ENCODE results near the gene RAB3GAP1.
"Not testable (repeated sequence)": the region's sequence is repeated elsewhere in the genome, so short reads cannot be mapped to it uniquely, and the experiment has no call there.

Gene RAB3GAP1

DNA sequence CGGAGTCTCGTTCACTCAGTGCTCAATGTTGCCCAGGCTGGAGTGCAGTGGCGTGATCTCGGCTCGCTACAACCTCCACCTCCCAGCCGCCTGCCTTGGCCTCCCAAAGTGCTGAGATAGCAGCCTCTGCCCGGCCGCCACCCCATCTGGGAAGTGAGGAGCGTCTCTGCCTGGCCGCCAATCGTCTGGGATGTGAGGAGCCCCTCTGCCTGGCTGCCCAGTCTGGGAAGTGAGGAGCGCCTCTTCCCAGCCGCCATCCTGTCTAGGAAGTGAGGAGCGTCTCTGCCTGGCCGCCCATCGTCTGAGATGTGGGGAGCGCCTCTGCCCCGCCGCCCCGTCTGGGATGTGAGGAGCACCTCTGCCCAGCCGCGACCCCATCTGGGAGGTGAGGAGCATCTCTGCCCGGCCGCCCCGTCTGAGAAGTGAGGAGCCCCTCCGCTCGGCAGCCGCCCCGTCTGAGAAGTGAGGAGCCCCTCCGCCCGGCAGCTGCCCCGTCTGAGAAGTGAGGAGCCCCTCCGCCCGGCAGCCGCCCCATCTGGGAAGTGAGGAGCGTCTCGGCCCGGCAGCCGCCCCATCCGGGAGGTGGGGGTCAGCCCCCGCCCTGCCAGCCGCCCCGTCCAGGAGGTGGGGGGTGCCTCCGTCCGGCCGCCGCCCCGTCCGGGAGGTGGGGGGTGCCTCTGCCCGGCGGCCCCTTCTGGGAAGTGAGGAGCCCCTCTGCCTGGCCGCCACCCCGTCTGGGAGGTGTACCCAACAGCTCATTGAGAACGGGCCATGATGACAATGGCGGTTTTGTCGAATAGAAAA, 53.6 kb downstream of the RAB3GAP1 start:
- not testable (repeated sequence) for DNase-seq (ENCODE audit: low spot score)

DNA sequence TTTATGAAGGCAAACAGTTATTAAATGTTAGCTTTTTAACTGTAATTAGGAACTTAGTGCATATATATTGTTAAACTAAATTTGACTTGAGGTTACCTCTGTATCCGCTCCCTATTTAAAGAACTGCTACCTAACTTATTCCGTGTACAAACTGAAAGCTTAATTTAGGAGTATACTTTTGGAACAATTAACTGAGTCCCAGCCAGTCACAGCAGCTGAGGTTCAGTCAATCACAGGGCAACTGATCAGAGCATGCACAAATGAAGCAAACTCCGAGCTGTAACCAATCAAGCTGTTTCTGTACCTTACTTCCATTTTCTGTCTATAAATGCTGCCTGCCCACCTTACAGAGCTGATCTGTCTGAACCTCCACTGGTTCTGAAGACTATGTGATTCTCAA, 61.2 kb downstream of the RAB3GAP1 start:
- no peak for DNase-seq (ENCODE audit: low spot score)

DNA sequence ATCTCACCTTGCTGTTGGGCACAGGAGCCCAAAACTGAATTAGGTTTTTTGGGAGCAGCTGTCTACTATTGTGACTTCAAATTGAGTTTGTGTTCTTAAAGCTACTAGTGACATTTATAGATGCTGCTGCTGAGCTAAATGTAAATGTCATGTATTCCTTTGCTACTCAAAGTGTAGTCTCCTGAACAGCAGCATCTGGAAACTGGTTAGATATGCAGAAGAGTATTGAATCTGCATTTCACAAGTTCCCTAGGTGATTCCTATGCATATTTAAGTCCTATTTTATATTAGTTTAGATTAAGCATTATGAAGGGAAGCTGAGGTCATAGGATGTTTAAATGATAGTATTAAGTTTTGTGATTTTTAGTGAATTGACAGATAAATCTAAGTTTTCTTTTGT, 67.5 kb downstream of the RAB3GAP1 start:
- no peak for DNase-seq (ENCODE audit: low spot score)

- DNase-seq (ENCODE audit: low spot score), result no peak
Observed at GRCh38 chr2:135121016-135121657, 69.0 kb downstream of the RAB3GAP1 start.

DNA sequence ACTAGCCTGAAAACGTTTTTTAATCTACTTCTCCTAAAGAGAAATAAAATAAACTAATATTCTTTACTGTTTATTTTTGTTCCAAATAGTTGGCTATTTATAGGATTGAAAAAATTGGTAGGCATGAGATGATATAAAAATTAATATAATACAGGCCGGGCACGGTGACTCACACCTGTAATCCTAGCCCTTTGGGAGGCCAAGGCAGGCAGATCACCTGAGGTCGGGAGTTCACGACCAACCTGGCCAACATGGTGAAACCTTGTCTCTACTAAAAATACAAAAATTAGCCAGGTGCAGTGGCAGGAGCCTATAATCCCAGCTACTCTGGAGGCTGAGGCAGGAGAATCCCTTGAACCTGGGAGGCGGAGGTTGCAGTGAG, 69.6 kb downstream of the RAB3GAP1 start:
- DNase-seq (ENCODE audit: low spot score), result not testable (repeated sequence)

- no peak for DNase-seq (ENCODE audit: low spot score)
Observed at GRCh38 chr2:135124924-135125886, 73.1 kb downstream of the RAB3GAP1 start.

- DNase-seq (ENCODE audit: low spot score), result no peak
Observed at GRCh38 chr2:135125940-135126339, 73.8 kb downstream of the RAB3GAP1 start.

- no peak for DNase-seq (ENCODE audit: low spot score)
Observed at GRCh38 chr2:135130751-135131150, 78.7 kb downstream of the RAB3GAP1 start.

DNA sequence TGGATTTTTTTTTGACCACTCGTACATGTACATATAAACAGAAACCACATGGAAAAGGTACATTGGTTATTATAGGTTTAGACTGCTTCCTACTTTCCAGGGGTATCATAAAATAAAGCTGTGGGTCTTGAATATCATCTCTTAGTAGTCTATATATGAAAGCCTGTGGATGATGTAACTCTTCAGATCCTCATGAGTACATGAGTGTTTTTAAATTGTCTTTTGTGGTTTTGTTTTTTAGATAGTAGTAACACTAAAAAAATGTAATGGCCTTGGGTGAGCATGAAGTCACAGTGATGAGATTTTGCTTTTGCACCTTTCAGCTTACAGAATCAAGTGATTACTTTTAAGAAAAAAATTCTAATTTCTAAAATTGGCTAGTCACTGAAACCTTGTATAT, 80.2 kb downstream of the RAB3GAP1 start:
- DNase-seq (ENCODE audit: low spot score), result no peak

DNA sequence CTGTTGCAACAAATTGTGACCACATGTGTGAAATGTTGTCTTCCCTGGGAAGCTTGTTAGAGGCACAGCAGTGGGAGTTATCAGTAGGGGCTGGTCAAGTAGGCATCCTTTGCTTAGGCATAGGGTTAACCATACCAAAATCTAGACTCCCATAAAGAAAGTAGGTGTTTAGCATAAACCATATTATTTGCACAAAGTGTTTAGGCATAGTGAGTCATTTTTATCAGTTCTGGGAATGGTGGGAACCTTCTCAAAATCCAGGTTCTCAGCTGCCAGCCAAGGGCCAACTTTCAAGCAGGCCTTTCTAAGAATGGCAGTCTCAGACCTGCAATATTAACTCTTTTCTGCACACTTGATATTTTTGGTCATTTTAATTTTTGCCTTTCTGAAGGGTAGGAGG, 88.5 kb downstream of the RAB3GAP1 start:
- DNase-seq (ENCODE audit: low spot score), result no peak

DNA sequence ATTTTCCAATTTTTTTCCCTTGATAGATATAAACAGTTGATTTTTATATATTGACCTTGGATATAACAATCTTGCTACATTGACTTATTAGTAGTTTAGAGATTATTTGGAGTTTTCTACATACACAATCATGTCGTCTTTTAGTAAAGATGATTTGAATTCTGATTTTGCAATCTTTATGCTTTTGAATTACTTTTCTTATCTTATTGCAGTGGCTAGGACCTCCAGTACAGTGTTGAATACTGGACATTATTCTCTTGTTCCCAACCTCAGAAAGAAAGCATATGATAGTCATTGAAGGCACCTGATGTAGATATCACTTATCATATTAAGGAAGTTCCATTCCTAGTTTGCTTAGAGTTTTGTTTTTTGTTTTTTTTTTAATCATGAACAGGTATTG, 90.2 kb downstream of the RAB3GAP1 start:
- no peak for DNase-seq (ENCODE audit: low spot score)

GRCh38 chr2:135144343-135144742, 92.3 kb downstream of the RAB3GAP1 start:
- DNase-seq (ENCODE audit: low spot score), result no peak

- no peak for DNase-seq (ENCODE audit: low spot score)
Observed at GRCh38 chr2:135149251-135149650, 97.2 kb downstream of the RAB3GAP1 start.

DNA sequence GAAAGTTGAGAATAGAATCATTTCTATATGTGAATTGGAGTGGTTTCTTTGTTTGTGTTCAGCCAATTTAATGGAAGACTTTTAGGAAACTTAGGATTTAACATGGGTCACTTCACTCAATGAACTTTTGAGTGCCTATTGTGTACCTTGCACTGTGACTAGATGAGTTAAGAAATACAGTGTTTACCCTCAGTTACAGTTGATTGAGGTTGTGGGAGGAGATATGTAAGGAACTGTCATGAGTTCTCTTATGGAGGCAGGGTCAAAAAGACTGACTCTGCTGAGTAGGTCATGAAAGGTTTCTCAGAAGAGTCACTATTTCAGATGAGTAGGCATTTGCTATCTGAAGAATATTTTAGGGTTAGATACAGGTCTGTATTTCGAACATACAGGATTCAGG, 98.6 kb downstream of the RAB3GAP1 start:
- no peak for DNase-seq (ENCODE audit: low spot score)

DNA sequence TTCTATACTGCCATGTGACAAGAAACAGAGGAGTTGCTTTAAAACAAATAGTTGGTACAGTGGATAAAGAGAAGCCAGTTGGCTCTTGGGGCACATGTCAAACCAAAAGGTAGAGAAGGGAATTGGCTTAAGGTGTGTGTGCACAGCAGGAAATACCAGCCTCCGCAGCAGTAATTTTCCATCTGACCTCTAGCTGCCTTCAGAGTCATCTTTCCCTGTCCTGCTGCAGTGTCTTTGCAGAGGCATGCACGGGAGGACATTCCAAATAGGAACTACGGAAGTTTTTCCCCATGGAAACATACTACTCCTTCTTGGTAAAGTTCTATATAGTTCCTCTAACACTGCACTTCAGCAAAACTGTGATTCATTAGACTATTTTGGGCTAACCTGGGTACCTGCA, 99.5 kb downstream of the RAB3GAP1 start:
- DNase-seq (ENCODE audit: low spot score), result no peak

- no peak for DNase-seq (ENCODE audit: low spot score)
Observed at GRCh38 chr2:135152361-135152760, 100.3 kb downstream of the RAB3GAP1 start.

DNA sequence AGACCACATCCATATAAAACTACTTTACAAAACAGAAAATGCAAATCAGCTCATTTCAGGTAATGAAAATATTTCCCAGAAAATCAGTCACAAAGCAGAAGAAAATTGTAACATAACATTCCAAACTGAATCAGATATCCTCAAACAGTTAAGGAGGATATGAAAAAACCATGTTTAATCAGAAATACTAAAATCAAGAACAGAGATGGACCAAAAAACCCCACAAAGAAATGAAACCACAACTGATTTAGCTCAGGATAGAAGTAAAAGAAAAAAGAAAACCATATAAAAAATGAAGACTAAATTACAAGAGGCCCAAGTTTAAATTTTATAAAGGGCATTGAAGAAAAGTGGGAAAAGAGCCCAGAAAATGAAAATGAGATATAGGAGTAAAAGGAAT, 102.9 kb downstream of the RAB3GAP1 start:
- no peak for DNase-seq (ENCODE audit: low spot score)

GRCh38 chr2:135157856-135158255, 105.8 kb downstream of the RAB3GAP1 start:
- DNase-seq (ENCODE audit: low spot score), result no peak

GRCh38 chr2:135159191-135159590, 107.1 kb downstream of the RAB3GAP1 start:
- no peak for DNase-seq (ENCODE audit: low spot score)

DNA sequence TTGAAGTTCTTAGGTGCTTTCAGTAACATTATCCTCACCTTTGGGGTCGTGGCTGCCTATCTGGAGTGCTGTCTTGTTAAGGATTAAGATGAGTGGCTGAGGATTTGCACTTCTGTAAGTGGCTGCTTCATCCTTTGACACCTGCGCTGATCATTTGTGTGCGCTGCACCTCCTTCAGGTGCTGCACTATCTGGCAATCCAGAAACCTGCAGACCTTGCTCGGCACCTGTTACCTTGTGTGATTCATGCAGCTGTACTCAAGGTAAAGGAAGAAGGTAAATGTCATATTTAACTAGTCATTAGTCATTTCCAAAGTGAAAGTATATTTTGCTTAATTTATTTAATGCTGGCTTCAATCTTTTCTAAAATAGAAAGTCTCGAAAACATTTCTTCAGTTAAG, 110.3 kb downstream of the RAB3GAP1 start:
- no peak for DNase-seq (ENCODE audit: low spot score)

- no peak for DNase-seq (ENCODE audit: low spot score)
Observed at GRCh38 chr2:135162786-135163185, 110.7 kb downstream of the RAB3GAP1 start.

DNA sequence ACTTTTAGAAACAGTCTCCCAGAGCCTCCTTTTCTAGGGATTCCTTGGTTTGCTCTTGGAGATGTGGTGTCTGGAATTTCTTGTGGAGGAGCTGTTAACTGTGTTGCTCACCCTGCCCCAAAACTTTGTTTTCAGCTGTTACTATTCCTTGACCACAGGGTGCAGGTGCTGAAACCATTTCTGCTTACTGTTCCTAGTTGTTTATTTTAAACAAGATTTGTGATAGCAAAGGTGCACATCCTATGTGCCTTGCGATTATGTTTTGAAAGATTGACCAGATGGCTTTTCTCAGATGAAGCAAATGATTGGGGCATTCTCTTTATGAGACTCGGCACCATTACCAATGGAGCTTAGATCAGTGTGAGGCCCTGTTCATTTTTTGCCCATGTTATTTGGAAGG, 111.2 kb downstream of the RAB3GAP1 start:
- DNase-seq (ENCODE audit: low spot score), result no peak

DNA sequence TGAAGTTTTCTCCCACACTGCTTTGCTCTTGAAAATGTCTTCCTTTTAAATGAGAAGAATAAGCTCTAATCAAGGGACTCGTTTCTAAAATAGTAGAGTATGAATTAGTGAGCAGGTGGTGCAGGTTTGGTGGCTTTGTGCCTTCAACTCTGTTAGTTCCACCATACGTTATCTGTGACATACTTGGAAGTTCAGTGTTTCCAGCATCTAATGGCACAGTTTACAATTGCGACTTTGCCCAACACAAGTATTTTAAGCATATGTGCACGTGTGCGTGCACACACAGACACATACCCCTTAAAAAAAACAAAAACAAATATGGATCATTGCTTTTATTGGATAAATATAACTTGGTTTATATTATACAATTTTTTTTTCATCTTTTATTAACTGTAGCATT, 111.8 kb downstream of the RAB3GAP1 start:
- DNase-seq (ENCODE audit: low spot score), result no peak

All from hematopoietic multipotent progenitor cell treated with erythropoietin and hydrocortisone succinate and interleukin-3 and kit ligand, for 15 days (in vitro differentiated cells).